Stimulated activated CD8-positive, alpha-beta memory T cell treated with anti-CD3 and anti-CD28 coated beads, Interleukin-12 subunit alpha, Interleukin-12 subunit beta, amount 100 ng/mL, for 24 hours (primary cell): ENCODE data around the gene GPX5.
"Not testable (repeated sequence)": the region's sequence is repeated elsewhere in the genome, so short reads cannot be mapped to it uniquely, and the experiment has no call there.

Experiments used
- DNase-seq: peaks from one replicate; pipeline ENCODE4 v3.0.0-alpha.2; 2020; ENCODE audit errors: extremely low read depth

The GPX5 gene

GRCh38 chr6:28525496-28526039 is at the start of gene GPX5:
Gene GPX5, plus strand, starts transcription at chr6:28525881. Its CDS starts 133 bp downstream, at chr6:28526014.
- DNase-seq = no peak

GRCh38 chr6:28478518-28478917 is 47.2 kb upstream of the GPX5 start:
- DNase-seq = no peak

- no peak for DNase-seq
These were observed 45.3 kb upstream of the GPX5 start for GRCh38 chr6:28480253-28480932.

GRCh38 chr6:28485482-28485881 is 40.2 kb upstream of the GPX5 start:
- DNase-seq = no peak

- no peak for DNase-seq
These were observed 39.1 kb upstream of the GPX5 start for GRCh38 chr6:28486533-28486932.

GRCh38 chr6:28486988-28487742 is 38.5 kb upstream of the GPX5 start:
- no peak for DNase-seq

- DNase-seq = no peak
These were observed 36.7 kb upstream of the GPX5 start for GRCh38 chr6:28488916-28489365.

GRCh38 chr6:28489366-28490204 is 36.1 kb upstream of the GPX5 start:
- no peak for DNase-seq

GRCh38 chr6:28490205-28490890 is 35.3 kb upstream of the GPX5 start:
- no peak for DNase-seq

GRCh38 chr6:28491984-28492317 is 33.7 kb upstream of the GPX5 start:
- DNase-seq = no peak

- DNase-seq = no peak
These were observed 29.4 kb upstream of the GPX5 start for GRCh38 chr6:28496099-28496779.

- DNase-seq = no peak
These were observed 28.4 kb upstream of the GPX5 start for GRCh38 chr6:28497306-28497705.

- DNase-seq = no peak
These were observed 27.8 kb upstream of the GPX5 start for GRCh38 chr6:28497893-28498292.

GRCh38 chr6:28501259-28501658 is 24.4 kb upstream of the GPX5 start:
- DNase-seq = no peak

- DNase-seq = not testable (repeated sequence)
These were observed 23.5 kb upstream of the GPX5 start for GRCh38 chr6:28502136-28502535.

- DNase-seq = not testable (repeated sequence)
These were observed 22.9 kb upstream of the GPX5 start for GRCh38 chr6:28502709-28503305.

- DNase-seq = no peak
These were observed 19.9 kb upstream of the GPX5 start for GRCh38 chr6:28505733-28506132.

- no peak for DNase-seq
These were observed 18.7 kb upstream of the GPX5 start for GRCh38 chr6:28506807-28507475.

GRCh38 chr6:28511628-28512300 is 13.9 kb upstream of the GPX5 start:
- DNase-seq = no peak
